ENCODE measurements around the gene SBF2.
"Not testable (repeated sequence)": the region's sequence is repeated elsewhere in the genome, so short reads cannot be mapped to it uniquely, and the experiment has no call there.

The SBF2 gene

GRCh38 chr11:10116588-10116987 lies 177.4 kb downstream of the SBF2 start:
- no peak for DNase-seq (ENCODE audit: low read depth)

GRCh38 chr11:10114593-10115404 lies 179.2 kb downstream of the SBF2 start:
- peak; percentile 18 for DNase-seq (ENCODE audit: low read depth)

- no peak for DNase-seq (ENCODE audit: low read depth)
Observed at GRCh38 chr11:10113852-10114251, 180.2 kb downstream of the SBF2 start.

GRCh38 chr11:10109806-10110205 lies 184.2 kb downstream of the SBF2 start:
- DNase-seq (ENCODE audit: low read depth) = peak; percentile 79

- no peak for DNase-seq (ENCODE audit: low read depth)
Observed at GRCh38 chr11:10108915-10109680, 184.9 kb downstream of the SBF2 start.

- no peak for DNase-seq (ENCODE audit: low read depth)
Observed at GRCh38 chr11:10107497-10107896, 186.5 kb downstream of the SBF2 start.

- no peak for DNase-seq (ENCODE audit: low read depth)
Observed at GRCh38 chr11:10097615-10098014, 196.4 kb downstream of the SBF2 start.

GRCh38 chr11:10096987-10097386 lies 197.0 kb downstream of the SBF2 start:
- peak; percentile 24 for DNase-seq (ENCODE audit: low read depth)

- DNase-seq (ENCODE audit: low read depth) = no peak
Observed at GRCh38 chr11:10095412-10096208, 198.4 kb downstream of the SBF2 start.

GRCh38 chr11:10092426-10092825 lies 201.6 kb downstream of the SBF2 start:
- no peak for DNase-seq (ENCODE audit: low read depth)

- DNase-seq (ENCODE audit: low read depth) = peak; percentile 63
Observed at GRCh38 chr11:10091314-10092045, 202.5 kb downstream of the SBF2 start.

- not testable (repeated sequence) for DNase-seq (ENCODE audit: low read depth)
Observed at GRCh38 chr11:10087923-10088225, 206.1 kb downstream of the SBF2 start.

GRCh38 chr11:10087186-10087922 lies 206.7 kb downstream of the SBF2 start:
- DNase-seq (ENCODE audit: low read depth) = peak; percentile 76

GRCh38 chr11:10080138-10080537 lies 213.9 kb downstream of the SBF2 start:
- DNase-seq (ENCODE audit: low read depth) = no peak

GRCh38 chr11:10076458-10077141 lies 217.4 kb downstream of the SBF2 start:
- DNase-seq (ENCODE audit: low read depth) = peak; percentile 41

- DNase-seq (ENCODE audit: low read depth) = no peak
Observed at GRCh38 chr11:10075141-10075540, 218.9 kb downstream of the SBF2 start.

GRCh38 chr11:10072841-10073240 lies 221.2 kb downstream of the SBF2 start:
- DNase-seq (ENCODE audit: low read depth) = no peak

GRCh38 chr11:10072142-10072541 lies 221.9 kb downstream of the SBF2 start:
- peak; percentile 44 for DNase-seq (ENCODE audit: low read depth)

- no peak for DNase-seq (ENCODE audit: low read depth)
Observed at GRCh38 chr11:10067629-10068300, 226.3 kb downstream of the SBF2 start.

- no peak for DNase-seq (ENCODE audit: low read depth)
Observed at GRCh38 chr11:10066441-10066840, 227.6 kb downstream of the SBF2 start.
